HG03460 (cell line): ENCODE measurements around the gene LRRC2.
"Not testable (repeated sequence)": the region's sequence is repeated elsewhere in the genome, so short reads cannot be mapped to it uniquely, and the experiment has no call there.

Experiments used
- ATAC-seq: cut with Tn5 transposase; IDR thresholded peaks from one replicate; pipeline ENCODE4 v1.9.1; 2021; ENCODE audit not compliant: unreplicated experiment

Gene LRRC2

DNA sequence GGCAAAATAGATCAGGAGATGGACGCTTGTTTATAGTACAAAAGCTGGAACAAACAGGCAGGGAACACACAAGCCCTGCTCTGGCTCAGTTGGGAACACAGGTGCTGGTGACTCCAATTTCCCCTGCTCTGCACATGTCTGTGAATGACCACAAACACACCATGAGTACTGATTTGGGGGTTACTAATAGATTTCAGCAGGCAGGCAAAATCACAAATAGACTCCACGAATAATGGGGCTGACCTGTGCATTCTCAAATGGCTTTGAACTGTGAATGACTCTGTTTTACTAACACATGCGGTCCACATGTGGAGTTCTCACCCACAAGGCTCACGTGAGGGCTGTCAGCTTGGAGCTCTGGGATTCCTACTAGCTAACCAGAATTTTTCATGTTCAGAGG lies 64.4 kb downstream of the LRRC2 start:
- no peak for ATAC-seq

DNA sequence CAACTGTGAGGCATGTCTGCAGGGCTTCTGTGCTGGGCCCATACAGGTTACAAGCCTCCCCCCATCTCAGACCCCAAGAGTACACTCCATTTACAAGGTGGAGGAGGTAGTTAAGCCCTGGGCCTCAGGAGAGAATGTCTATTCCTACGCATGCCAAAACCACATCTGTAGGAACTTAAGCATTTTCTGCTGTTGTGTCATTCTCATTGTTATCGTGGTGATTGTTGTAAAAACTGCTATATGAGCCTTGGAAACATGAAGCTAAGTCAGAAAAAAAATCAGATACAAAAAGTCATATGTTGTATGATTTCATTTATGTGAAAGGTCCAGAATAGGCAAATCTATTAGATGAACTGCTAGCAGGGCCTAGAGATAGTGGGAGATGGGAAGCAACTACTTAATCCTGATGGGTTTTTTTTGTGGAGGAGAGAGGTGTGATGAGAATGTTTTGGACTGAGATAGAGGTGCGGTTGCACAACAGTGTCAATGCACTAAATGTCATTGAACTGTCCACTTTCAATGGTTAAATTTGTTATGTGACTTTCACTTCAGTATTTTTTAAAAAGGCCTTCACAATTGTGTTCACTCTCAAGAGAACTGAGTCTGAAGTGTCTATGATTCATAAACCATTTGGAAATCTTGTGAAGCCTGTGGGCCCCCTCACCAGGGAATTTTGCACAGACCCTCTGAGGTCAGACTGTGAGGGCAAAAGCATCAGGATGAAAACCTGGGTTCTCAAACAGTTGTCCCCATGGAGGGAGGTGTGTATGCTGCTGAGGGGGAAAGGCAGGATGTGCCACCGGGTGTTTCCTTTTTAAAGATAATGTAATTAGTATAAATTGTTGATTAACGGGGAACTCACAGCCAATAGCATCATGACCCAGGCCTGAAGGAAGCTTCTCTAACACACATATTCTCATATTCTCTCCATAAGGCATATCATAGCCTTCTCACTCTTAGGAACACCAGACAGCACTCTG lies 65.2 kb downstream of the LRRC2 start:
- ATAC-seq = no peak

GRCh38 chr3:46498916-46499519 lies 67.1 kb downstream of the LRRC2 start:
- no peak for ATAC-seq

DNA sequence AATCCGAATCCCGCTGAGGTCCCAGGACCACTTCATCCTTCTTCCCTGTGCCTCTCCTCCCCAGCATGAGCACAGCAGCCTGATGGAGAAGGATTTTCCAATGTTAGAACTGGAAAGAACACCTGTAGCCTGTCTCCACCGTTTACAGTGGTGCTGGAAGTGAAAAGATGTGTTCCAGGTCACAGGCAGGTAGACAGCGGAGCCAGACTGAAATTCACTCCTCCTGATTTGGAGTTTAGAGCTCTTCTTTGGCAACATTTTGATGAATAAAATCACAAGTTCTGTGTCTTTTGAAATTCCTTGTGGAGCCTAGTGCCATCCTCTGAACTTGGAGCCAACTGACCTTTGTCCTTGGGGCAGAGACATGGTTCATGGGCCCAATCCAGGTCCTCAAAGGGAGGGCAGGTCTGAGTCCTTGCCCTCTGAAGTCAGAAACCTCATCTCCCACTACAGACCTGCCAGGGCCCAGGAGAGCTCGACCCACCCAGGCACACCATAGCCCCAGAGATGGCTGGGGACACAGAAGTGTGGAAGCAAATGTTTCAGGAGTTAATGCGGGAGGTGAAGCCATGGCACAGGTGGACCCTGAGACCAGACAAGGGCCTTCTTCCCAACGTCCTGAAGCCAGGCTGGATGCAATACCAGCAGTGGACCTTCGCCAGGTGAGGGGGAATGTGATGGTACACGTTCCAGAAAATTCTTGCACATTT lies 68.4 kb downstream of the LRRC2 start, which contains the start of gene RTP3:
Gene RTP3, plus strand, starts transcription at position 421 of the 710 bp plus-strand sequence. Its CDS starts 87 bp downstream, at position 508.
- ATAC-seq = no peak

- no peak for ATAC-seq
Measured at GRCh38 chr3:46496746-46497555, 69.2 kb downstream of the LRRC2 start.

DNA sequence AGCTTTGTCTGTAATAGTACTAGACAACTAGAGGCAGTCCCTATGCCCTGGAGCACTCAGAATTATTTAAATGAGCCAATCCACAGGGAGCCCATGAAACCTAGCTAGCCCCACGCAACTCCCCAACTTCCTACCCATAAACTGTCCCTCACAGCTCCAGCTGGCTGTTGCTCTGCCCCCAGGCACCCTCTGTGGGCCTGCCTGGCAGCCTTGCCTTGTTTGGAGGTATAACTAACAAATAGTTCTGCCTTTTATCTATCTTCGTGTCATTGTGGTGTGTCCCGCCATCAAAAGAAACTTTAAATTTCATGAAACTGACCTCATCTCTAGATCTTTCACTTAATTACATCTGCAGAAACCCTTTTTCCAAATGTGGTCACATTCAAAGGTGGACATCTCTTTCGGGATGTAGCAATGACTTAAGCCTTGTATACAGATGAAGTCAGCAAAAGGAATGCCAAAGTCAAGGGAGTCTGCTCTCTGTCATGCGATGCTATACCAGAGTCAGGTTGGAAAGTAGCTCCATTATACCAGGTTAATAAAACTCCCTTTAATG lies 70.1 kb downstream of the LRRC2 start:
- ATAC-seq = no peak

DNA sequence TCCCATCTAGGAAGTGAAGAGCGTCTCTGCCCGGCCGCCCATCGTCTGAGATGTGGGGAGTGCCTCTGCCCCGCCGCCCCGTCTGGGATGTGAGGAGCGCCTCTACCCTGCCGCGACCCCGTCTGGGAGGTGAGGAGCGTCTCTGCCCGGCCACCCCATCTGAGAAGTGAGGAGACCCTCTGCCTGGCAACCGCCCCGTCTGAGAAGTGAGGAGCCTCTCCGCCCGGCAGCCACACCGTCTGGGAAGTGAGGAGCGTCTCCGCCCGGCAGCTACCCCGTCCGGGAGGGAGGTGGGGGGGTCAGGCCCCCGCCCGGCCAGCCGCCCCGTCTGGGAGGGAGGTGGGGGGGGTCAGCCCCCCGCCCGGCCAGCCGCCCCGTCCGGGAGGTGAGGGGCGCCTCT lies 71.6 kb downstream of the LRRC2 start:
- ATAC-seq = not testable (repeated sequence)

DNA sequence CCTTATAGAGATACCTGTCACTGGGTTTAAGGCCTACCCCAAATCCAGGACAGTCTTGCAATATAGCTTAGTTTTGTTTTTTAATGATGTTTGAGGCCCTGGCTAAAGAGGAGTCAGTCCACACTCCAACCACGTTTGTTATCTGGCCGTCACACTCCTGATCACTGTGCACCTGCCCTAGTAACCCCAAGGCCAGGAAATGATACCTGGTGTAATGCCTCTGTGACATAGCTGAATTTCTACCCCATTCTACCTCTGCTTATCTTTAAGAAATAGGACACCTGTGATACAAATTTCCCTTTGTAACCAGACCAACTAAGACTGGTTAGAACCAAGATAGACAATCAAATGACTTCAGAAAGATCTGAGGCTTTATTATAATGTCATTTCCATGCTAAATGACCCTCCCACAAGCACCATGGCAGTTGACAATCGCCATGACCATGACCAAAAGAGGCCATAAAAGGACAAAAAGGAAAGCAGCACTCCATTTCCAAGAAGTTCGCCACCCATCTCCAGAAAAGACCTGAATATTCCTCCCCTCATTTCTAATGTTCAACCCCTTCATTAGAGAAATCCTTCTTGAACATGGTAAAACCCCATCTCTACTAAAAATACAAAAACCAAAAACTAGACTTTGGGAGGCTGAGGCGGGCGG lies 73.1 kb downstream of the LRRC2 start:
- ATAC-seq = no peak

GRCh38 chr3:46491089-46492070 lies 74.7 kb downstream of the LRRC2 start:
- no peak for ATAC-seq

DNA sequence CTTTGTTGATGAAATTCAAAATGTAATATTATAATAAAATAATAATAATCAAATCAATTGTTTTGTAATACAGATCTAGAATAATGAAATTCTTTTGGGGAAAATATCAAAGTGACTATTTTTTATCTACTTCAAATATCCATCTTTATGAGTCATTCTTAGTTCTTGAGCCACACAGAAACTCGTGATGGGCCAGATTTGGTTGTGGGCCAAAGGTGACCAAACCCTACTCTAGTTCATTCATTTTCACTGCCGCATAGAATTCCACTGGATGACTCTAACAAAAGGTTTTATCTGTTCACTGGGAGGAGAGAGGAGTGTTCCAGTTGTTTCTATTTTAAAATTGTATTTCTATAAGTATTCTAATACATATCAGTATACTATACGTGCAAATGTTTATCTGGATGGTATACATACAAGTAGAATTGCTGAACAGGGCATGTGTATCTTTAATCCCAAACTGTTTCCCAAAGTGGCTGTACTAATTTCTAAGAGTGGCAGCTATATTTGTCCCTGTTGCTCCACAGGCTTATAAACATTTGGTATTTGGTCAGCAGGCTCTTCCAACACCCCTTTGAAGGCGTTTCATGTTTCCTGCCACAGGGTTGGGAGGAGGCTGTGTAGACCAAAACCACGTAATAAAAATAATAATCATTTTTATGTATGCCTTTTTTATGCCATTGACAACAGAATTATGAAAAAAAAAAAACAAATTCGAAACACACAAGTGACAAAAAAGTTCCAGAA lies 75.6 kb downstream of the LRRC2 start:
- no peak for ATAC-seq

- no peak for ATAC-seq
Measured at GRCh38 chr3:46489875-46490274, 76.2 kb downstream of the LRRC2 start.

DNA sequence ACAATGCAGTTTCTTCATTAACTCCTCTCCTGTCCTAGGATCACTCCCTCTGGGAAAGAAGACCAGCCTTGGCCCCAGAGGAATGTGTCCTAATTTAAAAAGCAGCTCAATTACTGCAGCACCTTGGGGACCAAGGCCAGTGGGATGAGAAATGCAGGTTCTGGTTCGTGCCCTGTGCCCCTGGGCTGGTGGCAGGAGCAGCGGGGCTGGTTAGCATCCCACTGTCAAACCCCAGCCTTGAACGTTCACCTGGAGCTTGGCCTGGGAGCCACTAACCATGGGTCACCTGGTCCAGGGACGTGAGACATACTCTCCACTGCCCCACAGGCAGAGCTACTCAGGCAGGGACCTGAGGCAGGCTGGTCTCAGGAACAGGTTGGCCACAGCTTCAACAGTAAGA lies 76.7 kb downstream of the LRRC2 start:
- ATAC-seq = no peak

- ATAC-seq = peak; percentile 92
Measured at GRCh38 chr3:46488735-46489361, 77.3 kb downstream of the LRRC2 start.

GRCh38 chr3:46485779-46486175 lies 80.3 kb downstream of the LRRC2 start:
- ATAC-seq = no peak

DNA sequence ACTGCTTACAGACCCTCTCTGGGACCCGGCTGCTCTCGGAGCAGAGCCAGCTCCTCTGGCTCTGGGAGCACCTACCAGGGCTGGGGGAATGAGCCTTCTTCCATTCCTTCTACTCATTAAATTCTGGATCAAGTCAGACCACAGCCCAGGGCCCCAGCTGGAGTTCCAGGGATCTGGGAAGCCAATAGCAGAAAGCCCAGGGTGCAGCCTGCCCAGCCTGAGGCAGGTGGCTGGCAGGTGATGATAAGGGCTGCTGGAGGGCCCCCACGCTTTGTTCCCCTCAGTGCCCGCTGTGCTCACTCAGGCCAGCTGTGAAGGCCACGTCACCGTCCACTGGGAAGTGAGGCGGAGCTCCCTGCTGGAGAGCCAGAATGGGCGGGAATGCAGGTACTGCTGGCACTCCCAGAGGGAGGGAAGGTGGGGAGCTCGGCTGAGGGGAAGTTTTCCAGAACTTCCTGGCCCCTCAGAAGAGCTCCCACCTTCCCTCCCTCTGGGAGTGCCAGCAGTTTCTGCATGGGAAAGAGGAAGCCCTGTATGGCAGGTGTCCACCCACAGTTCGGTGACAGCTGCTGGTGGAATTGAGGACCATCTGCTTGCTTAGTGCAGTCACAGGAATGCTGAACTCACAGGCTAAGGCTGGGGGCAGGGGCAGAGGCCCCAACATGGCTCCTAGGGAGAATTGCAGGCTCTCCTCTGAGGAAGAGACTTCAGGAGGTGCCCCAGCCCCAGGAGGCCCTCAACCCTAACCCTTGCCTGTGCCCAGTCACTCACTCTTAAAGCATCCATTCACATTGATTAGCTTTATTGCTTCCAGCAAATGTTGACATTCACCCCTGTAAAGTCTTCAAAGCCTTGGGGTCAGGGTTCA lies 81.0 kb downstream of the LRRC2 start:
- ATAC-seq = no peak

- no peak for ATAC-seq
Measured at GRCh38 chr3:46484388-46484787, 81.7 kb downstream of the LRRC2 start.

- ATAC-seq = no peak
Measured at GRCh38 chr3:46483825-46484224, 82.3 kb downstream of the LRRC2 start.
